K562 (cell line): ENCODE measurements around the gene SAT2. TPM values are rescaled to one million over a fixed set of nuclear protein-coding genes. Genes with fewer than 3 reads are reported as not detected.
A peak's percentile ranks its signal among the peaks of the same experiment; 100 is the strongest.

Source experiments
- EP400 ChIP-seq: fragments of 450-650 bp; IDR thresholded peaks from 2 replicates; pipeline ENCODE4 v1.6.1; 2017; ENCODE audit warnings: antibody characterized with exemption, mild to moderate bottlenecking, moderate library complexity
- FOXK2 ChIP-seq, 2 experiments: fragments of 450-650 bp; IDR thresholded peaks in 1 of 2; conservative IDR thresholded peaks in 1 of 2; 2 replicates each; pipeline ENCODE4 v1.6.1; 2016; ENCODE audit warnings: low read depth in 2 of 2, mild to moderate bottlenecking in 1 of 2
- KDM1A ChIP-seq, 2 experiments: fragments of 450-650 bp; IDR thresholded peaks; 2 replicates each; pipeline ENCODE4 v1.6.1; 2016; ENCODE audit warnings: mild to moderate bottlenecking in 2 of 2
- NCOR1 ChIP-seq: fragments of 450-650 bp; IDR thresholded peaks from 2 replicates; pipeline ENCODE4 v1.6.1; 2016; ENCODE audit warnings: mild to moderate bottlenecking, moderate library complexity
- POLR2A ChIP-seq: fragments of 450-650 bp; conservative IDR thresholded peaks from 2 replicates; pipeline ENCODE4 v1.6.1; 2016
- POLR2G ChIP-seq: fragments of 200-400 bp; formaldehyde crosslinking; IDR thresholded peaks from 2 replicates; pipeline ENCODE4 v1.6.1; 2017; ENCODE audit warnings: low read depth, mild to moderate bottlenecking, antibody characterized with exemption, low read length, moderate library complexity
- SRF ChIP-seq, 2 experiments: fragments of 250-450, 450-650 bp in 1 of 2; sonication (Bioruptor Pico) in 1 of 2; sonication (generic) in 1 of 2; formaldehyde crosslinking; IDR thresholded peaks; 2 replicates each; pipeline versions ENCODE4 v1.5.0 to v1.5.1; 2020 to 2022; ENCODE audit warnings: mild to moderate bottlenecking in 1 of 2, missing genetic modification reagents in 1 of 2
- SRSF1 ChIP-seq: fragments of 200-400 bp; formaldehyde crosslinking; IDR thresholded peaks from 2 replicates; pipeline ENCODE4 v1.6.1; 2017; ENCODE audit warnings: mild to moderate bottlenecking, low read depth, low read length, moderate library complexity
- ZBTB7A ChIP-seq: IDR thresholded peaks from 2 replicates; pipeline ENCODE4 v1.6.1; 2011; ENCODE audit warnings: low read depth, mild to moderate bottlenecking, low read length, moderate library complexity, borderline replicate concordance; ENCODE audit not compliant: control insufficient read depth
- ZFX ChIP-seq: sonication (generic); formaldehyde crosslinking; IDR thresholded peaks from 2 replicates; pipeline ENCODE4 v1.8.0; 2022; ENCODE audit warnings: mild to moderate bottlenecking, missing genetic modification reagents, moderate library complexity
- polyA plus RNA-seq, 8 experiments: library from polyadenylated mRNA; depleted of rRNA in 4 of 8; stranded (reverse) in 5 of 8; unstranded in 3 of 8; fragments of >200 nt; fragmentation: Nextera tagmentation in 2 of 8; fragmentation: Illumina TruSeq in 1 of 8; extraction: Ambion mirVana in 2 of 8; extraction: Trizol in 1 of 8; gene quantifications; 2 replicates each; pipeline versions ENCODE4 v1.2.1 to v1.2.3, GENCODE V29; 2011 to 2014; ENCODE audit warnings: inconsistent platforms in 1 of 8, missing spikeins in 1 of 8
- total RNA-seq, 7 experiments: library from RNA; depleted of rRNA in 6 of 7; stranded (reverse); fragments of >200 nt in 6 of 7; fragmentation: Illumina TruSeq in 2 of 7; extraction: Trizol in 2 of 7; gene quantifications; 2 replicates each; pipeline versions ENCODE4 v1.2.1 to v1.2.3, GENCODE V29; 2011 to 2021; ENCODE audit warnings: low replicate concordance in 1 of 7
- TF ChIP-seq, protein P1 (sequence below), 3 experiments: fragments of 200-800 bp in 1 of 3; sonication (Bioruptor generic) in 1 of 3; sonication (generic) in 1 of 3; formaldehyde crosslinking in 1 of 3; IDR thresholded peaks; 2 replicates each; pipeline versions ENCODE4 v1.6.1 to v1.8.0; 2016 to 2022; ENCODE audit warnings: mild to moderate bottlenecking in 2 of 3, missing compliant biosample characterization in 2 of 3, missing genetic modification characterization in 2 of 3, missing genetic modification reagents in 1 of 3
- TF ChIP-seq, protein P2 (sequence below): fragments of 450-650 bp; IDR thresholded peaks from 2 replicates; pipeline ENCODE4 v1.6.1; 2018; ENCODE audit not compliant: partially characterized antibody
- TF ChIP-seq, protein P3 (sequence below): fragments of 450-650 bp; IDR thresholded peaks from 2 replicates; pipeline ENCODE4 v1.6.1; 2016

SAT2 gene
- total and polyA plus RNA-seq, 9 of the 15 experiments (the other 6 are each of a cell fraction or from before 2014, with no cell fraction given), result 2.0 to 8.0 (median 5.3) TPM

DNA sequence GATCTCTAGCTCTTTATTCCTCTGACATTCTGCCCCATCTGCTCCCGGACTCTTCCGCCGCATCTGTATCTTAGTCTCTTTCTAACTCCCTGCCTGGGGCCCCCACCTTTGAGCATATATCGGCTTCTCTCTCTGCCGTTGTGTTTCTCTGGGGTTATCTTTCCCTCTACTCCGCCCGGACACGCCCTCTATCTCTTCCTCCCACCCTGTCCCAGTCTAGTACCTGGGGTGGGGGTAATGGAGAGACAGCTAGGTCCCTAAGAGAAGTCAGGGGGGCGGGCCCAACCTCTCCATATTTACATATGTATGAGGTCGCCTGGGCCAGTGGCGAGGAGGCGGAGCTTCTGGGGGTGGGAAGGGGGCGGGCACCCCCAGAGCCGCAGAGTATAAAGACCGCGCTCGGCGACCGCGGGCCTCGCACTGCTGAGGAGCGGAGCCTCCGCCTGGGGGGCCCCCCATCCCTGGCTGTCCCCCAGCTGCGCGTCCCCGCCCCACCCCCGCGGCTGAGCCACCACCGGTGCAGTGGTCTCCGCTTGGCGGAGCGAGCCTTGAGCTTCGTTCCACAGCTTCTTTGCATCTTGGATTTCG lies 23.0 kb upstream of the SAT2 start, which contains the start of gene ATP1B2 (continued):
- TF ChIP-seq SRF (CRISPR knock-in tag; IDR thresholded peaks at IDR 0.05), result peak in 1 of 2 experiments; percentile 62; a peak in 1 of 4 replicates
- TF ChIP-seq EP400, result 0 out of 2 replicates have a peak, but pooled peaks have one; percentile 11
- TF ChIP-seq POLR2G, result peak; percentile 88
- peak; percentile 68 for TF ChIP-seq POLR2A
- TF ChIP-seq, protein P1, sequence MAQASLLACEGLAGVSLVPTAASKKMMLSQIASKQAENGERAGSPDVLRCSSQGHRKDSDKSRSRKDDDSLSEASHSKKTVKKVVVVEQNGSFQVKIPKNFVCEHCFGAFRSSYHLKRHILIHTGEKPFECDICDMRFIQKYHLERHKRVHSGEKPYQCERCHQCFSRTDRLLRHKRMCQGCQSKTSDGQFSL (CRISPR knock-in tag; IDR thresholded peaks at IDR 0.05), result peak; percentile 94
- TF ChIP-seq, protein P1 (tag; IDR thresholded peaks at IDR 0.05), result peak in 1 of 2 experiments; percentile 88; a peak in 2 of 4 replicates
- TF ChIP-seq ZBTB7A, result peak; percentile 63; the same call in 1 of the 2 replicates
- TF ChIP-seq, protein P2, sequence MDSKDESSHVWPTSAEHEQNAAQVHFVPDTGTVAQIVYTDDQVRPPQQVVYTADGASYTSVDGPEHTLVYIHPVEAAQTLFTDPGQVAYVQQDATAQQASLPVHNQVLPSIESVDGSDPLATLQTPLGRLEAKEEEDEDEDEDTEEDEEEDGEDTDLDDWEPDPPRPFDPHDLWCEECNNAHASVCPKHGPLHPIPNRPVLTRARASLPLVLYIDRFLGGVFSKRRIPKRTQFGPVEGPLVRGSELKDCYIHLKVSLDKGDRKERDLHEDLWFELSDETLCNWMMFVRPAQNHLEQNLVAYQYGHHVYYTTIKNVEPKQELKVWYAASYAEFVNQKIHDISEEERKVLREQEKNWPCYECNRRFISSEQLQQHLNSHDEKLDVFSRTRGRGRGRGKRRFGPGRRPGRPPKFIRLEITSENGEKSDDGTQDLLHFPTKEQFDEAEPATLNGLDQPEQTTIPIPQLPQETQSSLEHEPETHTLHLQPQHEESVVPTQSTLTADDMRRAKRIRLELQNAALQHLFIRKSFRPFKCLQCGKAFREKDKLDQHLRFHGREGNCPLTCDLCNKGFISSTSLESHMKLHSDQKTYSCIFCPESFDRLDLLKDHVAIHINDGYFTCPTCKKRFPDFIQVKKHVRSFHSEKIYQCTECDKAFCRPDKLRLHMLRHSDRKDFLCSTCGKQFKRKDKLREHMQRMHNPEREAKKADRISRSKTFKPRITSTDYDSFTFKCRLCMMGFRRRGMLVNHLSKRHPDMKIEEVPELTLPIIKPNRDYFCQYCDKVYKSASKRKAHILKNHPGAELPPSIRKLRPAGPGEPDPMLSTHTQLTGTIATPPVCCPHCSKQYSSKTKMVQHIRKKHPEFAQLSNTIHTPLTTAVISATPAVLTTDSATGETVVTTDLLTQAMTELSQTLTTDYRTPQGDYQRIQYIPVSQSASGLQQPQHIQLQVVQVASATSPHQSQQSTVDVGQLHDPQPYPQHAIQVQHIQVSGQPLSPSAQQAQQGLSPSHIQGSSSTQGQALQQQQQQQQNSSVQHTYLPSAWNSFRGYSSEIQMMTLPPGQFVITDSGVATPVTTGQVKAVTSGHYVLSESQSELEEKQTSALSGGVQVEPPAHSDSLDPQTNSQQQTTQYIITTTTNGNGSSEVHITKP, result peak; percentile 35
- TF ChIP-seq KDM1A (IDR thresholded peaks at IDR 0.05), result peak in 1 of 2 experiments; percentile 21; a peak in 1 of 4 replicates
- peak; percentile 87 to 91 for TF ChIP-seq FOXK2 (conservative IDR thresholded peaks at IDR 0.05 in 1 of 2, IDR thresholded peaks at IDR 0.05 in 1 of 2; ENCODE audit: low read depth in 2 of 2)
- TF ChIP-seq NCOR1, result peak; percentile 63
- peak; percentile 48 for TF ChIP-seq ZFX
- TF ChIP-seq SRSF1, result no peak
- TF ChIP-seq, protein P3, sequence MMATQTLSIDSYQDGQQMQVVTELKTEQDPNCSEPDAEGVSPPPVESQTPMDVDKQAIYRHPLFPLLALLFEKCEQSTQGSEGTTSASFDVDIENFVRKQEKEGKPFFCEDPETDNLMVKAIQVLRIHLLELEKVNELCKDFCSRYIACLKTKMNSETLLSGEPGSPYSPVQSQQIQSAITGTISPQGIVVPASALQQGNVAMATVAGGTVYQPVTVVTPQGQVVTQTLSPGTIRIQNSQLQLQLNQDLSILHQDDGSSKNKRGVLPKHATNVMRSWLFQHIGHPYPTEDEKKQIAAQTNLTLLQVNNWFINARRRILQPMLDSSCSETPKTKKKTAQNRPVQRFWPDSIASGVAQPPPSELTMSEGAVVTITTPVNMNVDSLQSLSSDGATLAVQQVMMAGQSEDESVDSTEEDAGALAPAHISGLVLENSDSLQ, result 0 out of 2 replicates have a peak, but pooled peaks have one; percentile 44
